IMR-90 (cell line): ENCODE results near the gene DAGLA. TPM values are rescaled to one million over a fixed set of nuclear protein-coding genes. Genes with fewer than 3 reads are reported as not detected.

Source experiments
- ATAC-seq: fragments of 200-7000 bp; cut with Tn5 transposase; 2 replicates; pipeline ENCODE4 v1.9.1; 2020; ENCODE audit warnings: low read depth, mild to moderate bottlenecking, moderate library complexity
- BruUV-seq: library from RNA; stranded (reverse); fragments of 400-500 nt; replicated peaks from 2 replicates; lab custom pipeline; 2021; lab: Mats Ljungman, UMichigan
- CTCF ChIA-PET: fragments of 300-600 bp; formaldehyde crosslinking; extraction: SDS; loops from one replicate; lab custom pipeline; 2021; ENCODE audit warnings: antibody characterized with exemption; lab: Yijun Ruan, JAX
- POLR2A ChIA-PET: fragments of 300-600 bp; sonication (Branson Sonifier 250); formaldehyde crosslinking; loops from one replicate; lab custom pipeline; 2022; ENCODE audit warnings: antibody characterized with exemption; ENCODE audit not compliant: unreplicated experiment; lab: Charles Lee
- DNase-seq: peaks from one replicate; pipeline ENCODE4 v3.0.0; 2013
- H2AFZ ChIP-seq: replicated peaks from 2 replicates; pipeline ENCODE3; 2013; ENCODE audit warnings: low read length, mild to moderate bottlenecking; ENCODE audit not compliant: poor library complexity
- H2AK5ac ChIP-seq: 2 replicates; pipeline ENCODE4 v1.6.1; 2013; ENCODE audit warnings: low read depth, low read length, inconsistent platforms
- H2AK9ac ChIP-seq: replicated peaks from 2 replicates; pipeline ENCODE3; 2013; ENCODE audit warnings: mild to moderate bottlenecking, low read depth, low read length, moderate library complexity; ENCODE audit not compliant: poor library complexity
- H2BK120ac ChIP-seq: 2 replicates; pipeline ENCODE4 v1.6.1; 2013; ENCODE audit warnings: low read depth, low read length, inconsistent platforms
- H2BK15ac ChIP-seq: 3 replicates; pipeline ENCODE4 v1.6.1; 2013; ENCODE audit warnings: low read depth, low read length, inconsistent platforms
- H2BK20ac ChIP-seq: 2 replicates; pipeline ENCODE4 v1.6.1; 2013; ENCODE audit warnings: low read depth, mild to moderate bottlenecking, inconsistent platforms, low read length, moderate library complexity
- H2BK5ac ChIP-seq: 2 replicates; pipeline ENCODE4 v1.6.1; 2013; ENCODE audit warnings: mild to moderate bottlenecking, low read depth, low read length, inconsistent platforms; ENCODE audit not compliant: poor library complexity, severe bottlenecking
- H3K14ac ChIP-seq: replicated peaks from 2 replicates; pipeline ENCODE4 v1.6.1; 2013; ENCODE audit warnings: low read depth, low read length, inconsistent platforms
- H3K18ac ChIP-seq: 2 replicates; pipeline ENCODE4 v1.6.1; 2013; ENCODE audit warnings: low read depth, low read length, control low read depth
- H3K23ac ChIP-seq: 2 replicates; pipeline ENCODE4 v1.6.1; 2013; ENCODE audit warnings: low read depth, low read length, inconsistent platforms
- H3K27ac ChIP-seq: 2 replicates; pipeline ENCODE4 v1.5.1; 2013; ENCODE audit warnings: mild to moderate bottlenecking, control low read depth, low read length; ENCODE audit not compliant: insufficient read depth
- H3K27me3 ChIP-seq: 2 replicates; pipeline ENCODE4 v1.6.1; 2013; ENCODE audit warnings: low read length; ENCODE audit not compliant: control insufficient read depth, insufficient read depth
- H3K36me3 ChIP-seq: 2 replicates; pipeline ENCODE4 v1.6.1; 2013; ENCODE audit warnings: low read length, mixed read lengths; ENCODE audit not compliant: control insufficient read depth, insufficient read depth
- H3K4ac ChIP-seq: 2 replicates; pipeline ENCODE4 v1.6.1; 2013; ENCODE audit warnings: low read depth, low read length, inconsistent platforms
- H3K4me1 ChIP-seq: 2 replicates; pipeline ENCODE4 v1.6.1; 2013; ENCODE audit warnings: low read length, mixed read lengths; ENCODE audit not compliant: control insufficient read depth, insufficient read depth
- H3K4me2 ChIP-seq: 2 replicates; pipeline ENCODE4 v1.6.1; 2013; ENCODE audit warnings: low read depth, mild to moderate bottlenecking, control low read depth, low read length, moderate library complexity
- H3K4me3 ChIP-seq: 2 replicates; pipeline ENCODE4 v1.5.1; 2013; ENCODE audit warnings: low read depth, mild to moderate bottlenecking, control low read depth, low read length, moderate library complexity; ENCODE audit not compliant: insufficient read depth
- H3K56ac ChIP-seq: 2 replicates; pipeline ENCODE4 v1.6.1; 2013; ENCODE audit warnings: low read length, inconsistent platforms; ENCODE audit not compliant: insufficient read depth; ENCODE audit errors: extremely low read depth
- H3K79me1 ChIP-seq, 2 experiments: 2 replicates each; pipeline ENCODE4 v1.6.1; 2013; ENCODE audit warnings: low read length in 2 of 2, inconsistent platforms in 1 of 2, low read depth in 1 of 2
- H3K9ac ChIP-seq: 2 replicates; pipeline ENCODE4 v1.6.1; 2013; ENCODE audit warnings: low read depth, low read length, control low read depth
- H3K9me1 ChIP-seq: 2 replicates; pipeline ENCODE4 v1.6.1; 2013; ENCODE audit warnings: low read length, inconsistent platforms; ENCODE audit not compliant: insufficient read depth
- H3K9me3 ChIP-seq: 2 replicates; pipeline ENCODE4 v1.6.1; 2013; ENCODE audit warnings: low read length; ENCODE audit not compliant: control insufficient read depth, insufficient read depth
- H4K20me1 ChIP-seq: 2 replicates; pipeline ENCODE4 v1.6.1; 2013; ENCODE audit warnings: low read length, inconsistent platforms; ENCODE audit not compliant: insufficient read depth
- H4K5ac ChIP-seq: 2 replicates; pipeline ENCODE4 v1.6.1; 2013; ENCODE audit warnings: mild to moderate bottlenecking, low read depth, low read length, control low read depth
- H4K8ac ChIP-seq, 2 experiments: 2 replicates each; pipeline ENCODE4 v1.6.1; 2013; ENCODE audit warnings: low read depth in 2 of 2, low read length in 2 of 2, control low read depth in 1 of 2, inconsistent platforms in 1 of 2
- H4K91ac ChIP-seq: 2 replicates; pipeline ENCODE4 v1.6.1; 2013; ENCODE audit warnings: low read depth, low read length, inconsistent platforms; ENCODE audit not compliant: insufficient read depth
- BHLHE40 ChIP-seq: fragments of 150-350 bp; IDR thresholded peaks from 2 replicates; pipeline ENCODE4 v1.6.1; 2016; ENCODE audit warnings: mild to moderate bottlenecking, low read depth, low read length
- CHD1 ChIP-seq: IDR thresholded peaks from 2 replicates; pipeline ENCODE4 v1.6.1; 2012; ENCODE audit warnings: low read depth, low read length, improper control_type of control experiment
- CTCF ChIP-seq: conservative IDR thresholded peaks from 2 replicates; pipeline ENCODE4 v1.5.1; 2012; ENCODE audit warnings: mild to moderate bottlenecking, low read depth, low read length, improper control_type of control experiment
- ELK1 ChIP-seq: fragments of 150-350 bp; IDR thresholded peaks from 2 replicates; pipeline ENCODE4 v1.6.1; 2016; ENCODE audit warnings: low read depth, mild to moderate bottlenecking, low read length, moderate library complexity, borderline replicate concordance
- FOS ChIP-seq: fragments of 150-350 bp; IDR thresholded peaks from 2 replicates; pipeline ENCODE4 v1.6.1; 2016; ENCODE audit warnings: low read depth, low read length
- MAFK ChIP-seq: IDR thresholded peaks from 2 replicates; pipeline ENCODE4 v1.6.1; 2012; ENCODE audit warnings: low read depth, low read length, improper control_type of control experiment
- MAZ ChIP-seq: IDR thresholded peaks from 2 replicates; pipeline ENCODE4 v1.6.1; 2012; ENCODE audit warnings: low read depth, mild to moderate bottlenecking, low read length, improper control_type of control experiment, moderate library complexity, borderline replicate concordance
- MXI1 ChIP-seq: IDR thresholded peaks from 2 replicates; pipeline ENCODE4 v1.6.1; 2012; ENCODE audit warnings: low read depth, mild to moderate bottlenecking, low read length, moderate library complexity, borderline replicate concordance
- NFE2L2 ChIP-seq: fragments of 150-350 bp; IDR thresholded peaks from 2 replicates; pipeline ENCODE4 v1.6.1; 2016; ENCODE audit warnings: low read depth, mild to moderate bottlenecking, low read length
- POLR2A ChIP-seq: IDR thresholded peaks from 2 replicates; pipeline ENCODE4 v1.6.1; 2012; ENCODE audit warnings: mild to moderate bottlenecking, low read depth, low read length
- RAD21 ChIP-seq: IDR thresholded peaks from 2 replicates; pipeline ENCODE4 v1.6.1; 2012; ENCODE audit warnings: low read length, improper control_type of control experiment
- RCOR1 ChIP-seq: IDR thresholded peaks from 2 replicates; pipeline ENCODE4 v1.6.1; 2012; ENCODE audit warnings: mild to moderate bottlenecking, low read length, improper control_type of control experiment; ENCODE audit not compliant: insufficient replicate concordance
- RFX5 ChIP-seq: IDR thresholded peaks from 2 replicates; pipeline ENCODE4 v1.8.0; 2012; ENCODE audit warnings: low read depth, mild to moderate bottlenecking, low read length, moderate library complexity
- SMC3 ChIP-seq: fragments of 150-350 bp; IDR thresholded peaks from 2 replicates; pipeline ENCODE4 v1.6.1; 2016; ENCODE audit warnings: low read depth, mild to moderate bottlenecking, antibody characterized with exemption, low read length, moderate library complexity
- USF2 ChIP-seq: fragments of 150-350 bp; IDR thresholded peaks from 2 replicates; pipeline ENCODE4 v1.6.1; 2017; ENCODE audit warnings: mild to moderate bottlenecking, antibody characterized with exemption, low read length, low read depth
- WGBS, 2 experiments: methylation state at CpG; one replicate each; pipeline versions ENCODE4 v1.1.5 to v1.1.7; 2013; ENCODE audit warnings: missing lambda C conversion rate in 2 of 2; ENCODE audit not compliant: insufficient read length in 1 of 2; ENCODE audit errors: extremely low coverage in 2 of 2; 5-methylcytosine and 5-hydroxymethylcytosine counted together
- dilution Hi-C: fragments of 300-500 bp; cut with HindIII; formaldehyde crosslinking; loops from one replicate; pipeline ENCODE4 v1.14.3; 2018; ENCODE audit warnings: low sequenced_read_pairs; ENCODE audit not compliant: unreplicated experiment
- in situ Hi-C: fragments of 300-500 bp; cut with MboI; formaldehyde crosslinking; loops from 3 replicates; pipeline ENCODE4 v1.14.3; 2019; ENCODE audit warnings: low sequenced_read_pairs, inconsistent platforms, mixed read lengths
- intact Hi-C: fragments of 100-400 bp; cut with micrococcal nuclease; formaldehyde crosslinking; loops from 2 replicates; pipeline ENCODE4 v1.10.0; 2022
- polyA plus RNA-seq, 3 experiments: library from polyadenylated mRNA; depleted of rRNA; stranded (reverse); fragments of >200 nt; gene quantifications; 2 replicates each; pipeline ENCODE4 v1.2.3, GENCODE V29; 2012; ENCODE audit warnings: low replicate concordance in 1 of 3
- total RNA-seq: library from RNA; depleted of rRNA; stranded (reverse); fragments of >200 nt; gene quantifications from 2 replicates; pipeline ENCODE4 v1.2.3, GENCODE V29; 2012

DAGLA gene
- total and polyA plus RNA-seq, 2 of the 4 experiments (the other 2 are of a cell fraction), result 0.90 to 3.8 TPM

- no peak overlapping the region for H3K9ac ChIP-seq
- ChIA-PET CTCF (no interaction called here), POLR2A (no interaction called here)
- no peaks in the 10 kb centered on the region for H4K20me1 ChIP-seq
- no peak overlapping the region for H3K18ac ChIP-seq
- intact Hi-C loops, result no loop called here
- no peaks in the 10 kb centered on the region for H3K36me3 ChIP-seq
- no peak overlapping the region for H2BK120ac ChIP-seq
- H3K4ac ChIP-seq, result no peak overlapping the region
- H3K4me1 ChIP-seq, result peaks cover 3% of the 10 kb centered on the region
- no peak overlapping the region for H3K23ac ChIP-seq
- BruUV-seq, result no TSS peak
- H2AK9ac ChIP-seq, result peak overlapping the region; percentile 42
- no peak overlapping the region for H2AK5ac ChIP-seq
- H3K4me2 ChIP-seq, result no peak overlapping the region
- H2BK20ac ChIP-seq, result no peak overlapping the region
- no peak overlapping the region for H4K91ac ChIP-seq
- H2BK15ac ChIP-seq, result no peak overlapping the region
- 0 out of 4 replicates have a peak, but pooled peaks cover 0 to 3% of the 10 kb centered on the region in 2 experiments for H3K79me1 ChIP-seq
- no peak for DNase-seq
- no peak overlapping the region for H3K4me3 ChIP-seq
- no peaks in the 10 kb centered on the region for H3K9me1 ChIP-seq
- ATAC-seq, result no peak
- no peak overlapping the region for H4K8ac ChIP-seq
- WGBS, 2 experiments, result 79% methylated on average over 6 of the region's 11 CpGs; no CpG with 5 or more reads in 1 of the 2 experiments
- in situ Hi-C loops, result no loop called here
- TF ChIP-seq MAFK (no peak), NFE2L2 (no peak), SMC3 (no peak), CTCF (no peak), MAZ (no peak), CHD1 (no peak), FOS (no peak), RFX5 (no peak), RAD21 (no peak), USF2 (no peak), BHLHE40 (no peak), MXI1 (no peak), RCOR1 (no peak), POLR2A (no peak), ELK1 (no peak)
- no peaks in the 10 kb centered on the region; the same call in 1 of the 2 replicates for H3K27me3 ChIP-seq
- no peak overlapping the region for H3K56ac ChIP-seq
- H3K27ac ChIP-seq, result no peak overlapping the region
- dilution Hi-C loops, result no loop called here
- H3K14ac ChIP-seq, result no peak overlapping the region
- H2AFZ ChIP-seq, result no peak overlapping the region
- no peak overlapping the region for H2BK5ac ChIP-seq
- H4K5ac ChIP-seq, result no peak overlapping the region
- no peaks in the 10 kb centered on the region for H3K9me3 ChIP-seq
Measured at GRCh38 chr11:61761440-61762222, 81.4 kb downstream of the DAGLA start.
